Breast epithelium (tissue), 3 donors: ENCODE measurements around the gene NOP53.

ENCODE experiments used
- CTCF ChIP-seq, 3 donors: fragments of 450-650 bp; IDR thresholded peaks; one replicate each; pipeline ENCODE4 v1.5.1; 2016 to 2017; ENCODE audit warnings: antibody characterized with exemption in 3 of 3, mild to moderate bottlenecking in 3 of 3, moderate library complexity in 3 of 3
- POLR2A ChIP-seq: fragments of 450-650 bp; IDR thresholded peaks from one replicate; pipeline ENCODE4 v1.6.1; 2016; ENCODE audit warnings: antibody characterized with exemption, mild to moderate bottlenecking, moderate library complexity
- POLR2AphosphoS5 ChIP-seq, 3 donors: sonication (generic); formaldehyde crosslinking; IDR thresholded peaks; one replicate each; pipeline ENCODE4 v1.6.1; 2017; ENCODE audit warnings: antibody characterized with exemption in 3 of 3

GRCh38 chr19:47765523-47766358 lies 20.4 kb downstream of the NOP53 start:
- TF ChIP-seq CTCF (IDR thresholded peaks at IDR 0.05) (peak in 2 of 3 donors; percentile 65 to 71), POLR2AphosphoS5 (IDR thresholded peaks at IDR 0.05) (no peak), POLR2A (no peak)
